SK-N-MC (cell line): ENCODE measurements around the gene CCDC32.

Experiments
- EZH2 ChIP-seq: fragments of 200-600 bp; sonication (generic); IDR thresholded peaks from one replicate; pipeline ENCODE4 v1.6.1; 2017; ENCODE audit warnings: antibody characterized with exemption
- FOXP2 ChIP-seq: optimal IDR thresholded peaks from 2 replicates; pipeline ENCODE3; 2011; ENCODE audit warnings: mild to moderate bottlenecking, moderate library complexity; ENCODE audit not compliant: insufficient read depth; ENCODE audit errors: extremely low read length, control extremely low read depth
- POLR2AphosphoS5 ChIP-seq: IDR thresholded peaks from 2 replicates; pipeline ENCODE4 v1.6.1; 2012; ENCODE audit warnings: mild to moderate bottlenecking, low read depth, low read length, borderline replicate concordance

GRCh38 chr15:40591389-40591788 is 26.5 kb upstream of the CCDC32 start:
- TF ChIP-seq POLR2AphosphoS5 (no peak), EZH2 (no peak), FOXP2 (no peak)
